ENCODE data around the gene SPATS2.
"Not testable (repeated sequence)": the region's sequence is repeated elsewhere in the genome, so short reads cannot be mapped to it uniquely, and the experiment has no call there.

SPATS2 gene

GRCh38 chr12:49368240-49368600, 958 bp downstream of the SPATS2 start:
- no peak for TF ChIP-seq CTCF (IDR thresholded peaks at IDR 0.05; ENCODE audit: control extremely low read depth, extremely low read depth, low read depth, missing control alignments)
- no peak for DNase-seq (ENCODE audit: extremely low spot score)
- ChIA-PET POLR2A (interaction anchor here (0.7 to 1.7 kb wide), 2 partner anchors 32 to 100 kb away, joined by 5 to 9 read pairs; no protein-coding TSS in a partner anchor), CTCF (interaction anchor here (1.6 to 6.1 kb wide), 4 partner anchors 10 to 186 kb away, joined by 3 to 62 read pairs (median 4); no protein-coding TSS in a partner anchor)

GRCh38 chr12:49369411-49370145, 2.3 kb downstream of the SPATS2 start:
- POLR2A ChIA-PET = no interaction called here
- TF ChIP-seq CTCF (IDR thresholded peaks at IDR 0.05; ENCODE audit: control extremely low read depth, extremely low read depth, low read depth, missing control alignments) = no peak
- DNase-seq (ENCODE audit: extremely low spot score) = peak; percentile 62
- CTCF ChIA-PET = interaction anchor here (1.0 to 6.1 kb wide), 15 partner anchors 8 to 254 kb away, joined by 3 to 62 read pairs (median 4); partner anchors contain the start of genes PRPF40B and TROAP

GRCh38 chr12:49370539-49370938, 3.3 kb downstream of the SPATS2 start:
- POLR2A ChIA-PET = no interaction called here
- no peak for DNase-seq (ENCODE audit: extremely low spot score)
- TF ChIP-seq CTCF (IDR thresholded peaks at IDR 0.05; ENCODE audit: control extremely low read depth, extremely low read depth, low read depth, missing control alignments) = no peak
- CTCF ChIA-PET = interaction anchor here (1.0 to 6.1 kb wide), 12 partner anchors 9 to 253 kb away, joined by 3 to 62 read pairs (median 4); partner anchors contain the start of genes PRPF40B and TROAP

GRCh38 chr12:49375406-49375805, 8.1 kb downstream of the SPATS2 start:
- no peak for TF ChIP-seq CTCF (IDR thresholded peaks at IDR 0.05; ENCODE audit: control extremely low read depth, extremely low read depth, low read depth, missing control alignments)
- ChIA-PET POLR2A (interaction anchor here (0.5 kb wide), 1 partner anchor 54 kb away, joined by 3 read pairs; no protein-coding TSS in a partner anchor), CTCF (interaction anchor here (0.6 to 4.3 kb wide), 2 partner anchors 17 to 206 kb away, joined by 3 to 29 read pairs; no protein-coding TSS in a partner anchor)
- no peak for DNase-seq (ENCODE audit: extremely low spot score)

GRCh38 chr12:49377386-49377785, 10.1 kb downstream of the SPATS2 start:
- no peak for TF ChIP-seq CTCF (IDR thresholded peaks at IDR 0.05; ENCODE audit: control extremely low read depth, extremely low read depth, low read depth, missing control alignments)
- POLR2A ChIA-PET = interaction anchor here (0.5 kb wide), 1 partner anchor 10 kb away, joined by 3 read pairs; the partner anchor contains the start of gene SPATS2
- CTCF ChIA-PET = interaction anchor here (0.6 to 1.5 kb wide), 5 partner anchors 10 to 998 kb away, joined by 3 to 8 read pairs (median 4); partner anchors contain the start of gene SPATS2
- DNase-seq (ENCODE audit: extremely low spot score) = no peak

- POLR2A ChIA-PET; CTCF ChIA-PET; DNase-seq (ENCODE audit: extremely low spot score): not testable (repeated sequence)
Measured at GRCh38 chr12:49380184-49380583, 12.9 kb downstream of the SPATS2 start.

Data from GM10248 (cell line).